DLD1 (cell line): ENCODE measurements around the gene HOXB7.

Source experiments
- in situ Hi-C: cut with HindIII; loops from 2 replicates; pipeline ENCODE4 v1.10.0; 2017; ENCODE audit warnings: low sequenced_read_pairs

Gene HOXB7

GRCh38 chr17:48624544-48625494 is 14.0 kb upstream of the HOXB7 start:
- in situ Hi-C loops = no loop called here

- in situ Hi-C loops = no loop called here
These were observed 13.3 kb upstream of the HOXB7 start for GRCh38 chr17:48624118-48624517.

GRCh38 chr17:48623583-48623982 is 12.8 kb upstream of the HOXB7 start:
- in situ Hi-C loops = no loop called here

- in situ Hi-C loops = no loop called here
These were observed 12.0 kb upstream of the HOXB7 start for GRCh38 chr17:48622857-48623256.

- in situ Hi-C loops = no loop called here
These were observed 10.9 kb upstream of the HOXB7 start for GRCh38 chr17:48621410-48622392.

- in situ Hi-C loops = no loop called here
These were observed 9.8 kb upstream of the HOXB7 start for GRCh38 chr17:48620461-48621139.

- in situ Hi-C loops = no loop called here
These were observed 9.1 kb upstream of the HOXB7 start for GRCh38 chr17:48619826-48620449.

- in situ Hi-C loops = no loop called here
These were observed 7.6 kb upstream of the HOXB7 start for GRCh38 chr17:48618256-48618896.

GRCh38 chr17:48617471-48618255 is 6.8 kb upstream of the HOXB7 start:
- in situ Hi-C loops = no loop called here

- in situ Hi-C loops = no loop called here
These were observed 6.1 kb upstream of the HOXB7 start for GRCh38 chr17:48616717-48617470.

GRCh38 chr17:48615963-48616716 is 5.3 kb upstream of the HOXB7 start:
- in situ Hi-C loops = no loop called here

- in situ Hi-C loops = no loop called here
These were observed 4.5 kb upstream of the HOXB7 start, which contains the start of gene HOXB8 for GRCh38 chr17:48615047-48615962. HOXB8 (minus strand) TSS chr17:48615292; CDS start chr17:48614704, 588 bp downstream.

- in situ Hi-C loops = no loop called here
These were observed 3.3 kb upstream of the HOXB7 start for GRCh38 chr17:48613862-48614694.

GRCh38 chr17:48612854-48613691 is 2.3 kb upstream of the HOXB7 start:
- in situ Hi-C loops = no loop called here

- in situ Hi-C loops = no loop called here
These were observed 1.6 kb upstream of the HOXB7 start for GRCh38 chr17:48612456-48612853.
